ENCODE data around the gene GOLT1B. TPM values are rescaled to one million over a fixed set of nuclear protein-coding genes. Genes with fewer than 3 reads are reported as not detected.

Gene GOLT1B
- total RNA-seq, 6 experiments from 2014 or later: 13.7 to 25.2 (median 18.1) TPM

GRCh38 chr12:21471294-21471693, 30.3 kb upstream of the GOLT1B start:
- peaks cover 0 to 64% (median 13%) of the 10 kb centered on the region in 4 donors for H3K36me3 ChIP-seq
- no peak for TF ChIP-seq POLR2A (IDR thresholded peaks at IDR 0.05)
- no peaks in the 10 kb centered on the region for H3K27me3 ChIP-seq
- DNase-seq (no peak), ATAC-seq (no peak)
- H3K9me3 ChIP-seq: no peaks in the 10 kb centered on the region
- H3K4me1 ChIP-seq: no peaks in the 10 kb centered on the region
- no peak overlapping the region for H3K27ac ChIP-seq
- 79% methylated on average over 2 of the region's 2 CpGs for WGBS (ENCODE audit: insufficient coverage, low coverage, low lambda C conversion rate, missing lambda C conversion rate)
- no peak overlapping the region for H3K4me3 ChIP-seq
- intact Hi-C loops (cut with DNase I): no loop called here

GRCh38 chr12:21472197-21472823, 29.3 kb upstream of the GOLT1B start:
- intact Hi-C loops (cut with DNase I): no loop called here
- no peak overlapping the region for H3K27ac ChIP-seq
- WGBS (ENCODE audit: insufficient coverage, low coverage, low lambda C conversion rate, missing lambda C conversion rate): 94% methylated on average over 7 of the region's 7 CpGs
- no peak overlapping the region for H3K4me3 ChIP-seq
- H3K36me3 ChIP-seq: peaks cover 0 to 67% (median 13%) of the 10 kb centered on the region in 4 donors
- no peaks in the 10 kb centered on the region for H3K9me3 ChIP-seq
- TF ChIP-seq CTCF (IDR thresholded peaks at IDR 0.05) (no peak), POLR2A (IDR thresholded peaks at IDR 0.05) (no peak)
- no peak for DNase-seq
- no peaks in the 10 kb centered on the region for H3K27me3 ChIP-seq
- no peaks in the 10 kb centered on the region for H3K4me1 ChIP-seq
- no peak for ATAC-seq

DNA sequence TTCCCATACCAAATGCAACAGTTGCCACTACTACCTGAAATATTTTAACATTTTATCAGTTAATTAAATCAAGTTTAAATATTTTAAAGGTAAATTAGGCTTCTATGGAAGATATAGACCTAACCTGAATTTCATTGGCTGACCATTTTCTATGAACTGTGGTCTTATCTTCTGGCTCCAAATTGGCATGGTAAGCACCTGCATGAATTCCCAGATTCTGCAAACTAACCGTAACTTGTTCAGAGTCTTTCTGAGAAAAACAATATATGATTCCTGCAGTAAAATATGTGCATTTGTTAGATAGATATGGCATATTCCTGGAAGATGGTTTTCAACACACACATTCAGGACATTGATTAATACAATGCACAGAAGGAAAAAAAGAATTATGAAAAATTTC, 26.0 kb upstream of the GOLT1B start:
- H3K36me3 ChIP-seq: peaks cover 0 to 55% (median 11%) of the 10 kb centered on the region in 4 donors
- TF ChIP-seq POLR2A (IDR thresholded peaks at IDR 0.05) (no peak), CTCF (IDR thresholded peaks at IDR 0.05) (no peak)
- no peaks in the 10 kb centered on the region for H3K4me1 ChIP-seq
- intact Hi-C loops (cut with DNase I): no loop called here
- 100% methylated on average over 1 of the region's 1 CpG for WGBS (ENCODE audit: insufficient coverage, low coverage, low lambda C conversion rate, missing lambda C conversion rate)
- no peaks in the 10 kb centered on the region for H3K27me3 ChIP-seq
- no peak overlapping the region for H3K27ac ChIP-seq
- DNase-seq: no peak
- H3K4me3 ChIP-seq: no peak overlapping the region
- H3K9me3 ChIP-seq: no peaks in the 10 kb centered on the region
- ATAC-seq: no peak

DNA sequence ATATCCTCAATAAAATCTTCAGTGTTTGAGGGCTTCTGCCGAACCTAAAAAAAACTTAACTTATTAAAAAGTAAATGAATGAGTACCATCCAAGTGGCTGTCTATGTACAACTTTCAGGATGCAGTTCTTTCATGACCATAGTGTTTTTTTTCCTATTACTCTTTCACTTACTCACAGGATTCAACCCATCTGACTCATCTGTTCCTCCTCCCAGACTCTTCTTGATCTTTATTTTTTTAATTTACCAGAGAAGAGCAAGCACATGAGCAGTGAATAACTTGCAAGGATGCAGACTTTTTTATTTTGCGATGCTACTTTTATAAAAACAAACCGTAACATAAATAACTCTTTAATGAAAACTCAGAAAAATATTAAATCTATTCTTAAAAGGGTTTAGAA, 24.6 kb upstream of the GOLT1B start:
- H3K36me3 ChIP-seq: peaks cover 0 to 42% (median 9%) of the 10 kb centered on the region in 4 donors

More for the DNA sequence above, 24.6 kb upstream of the GOLT1B start:
- DNase-seq: no peak
- Histone ChIP-seq H3K4me1 (no peaks in the 10 kb centered on the region), H3K27ac (no peak overlapping the region), H3K4me3 (no peak overlapping the region), H3K27me3 (no peaks in the 10 kb centered on the region), H3K9me3 (no peaks in the 10 kb centered on the region)
- TF ChIP-seq POLR2A (IDR thresholded peaks at IDR 0.05) (no peak), CTCF (IDR thresholded peaks at IDR 0.05) (no peak)
- intact Hi-C loops (cut with DNase I): no loop called here
- 91% methylated on average over 3 of the region's 3 CpGs for WGBS (ENCODE audit: insufficient coverage, low coverage, low lambda C conversion rate, missing lambda C conversion rate)
- ATAC-seq: no peak

Measured in right lobe of liver (tissue), 6 donors.